ENCODE measurements around the gene ALOX15.
"Not testable (repeated sequence)": the region's sequence is repeated elsewhere in the genome, so short reads cannot be mapped to it uniquely, and the experiment has no call there.

Gene ALOX15

DNA sequence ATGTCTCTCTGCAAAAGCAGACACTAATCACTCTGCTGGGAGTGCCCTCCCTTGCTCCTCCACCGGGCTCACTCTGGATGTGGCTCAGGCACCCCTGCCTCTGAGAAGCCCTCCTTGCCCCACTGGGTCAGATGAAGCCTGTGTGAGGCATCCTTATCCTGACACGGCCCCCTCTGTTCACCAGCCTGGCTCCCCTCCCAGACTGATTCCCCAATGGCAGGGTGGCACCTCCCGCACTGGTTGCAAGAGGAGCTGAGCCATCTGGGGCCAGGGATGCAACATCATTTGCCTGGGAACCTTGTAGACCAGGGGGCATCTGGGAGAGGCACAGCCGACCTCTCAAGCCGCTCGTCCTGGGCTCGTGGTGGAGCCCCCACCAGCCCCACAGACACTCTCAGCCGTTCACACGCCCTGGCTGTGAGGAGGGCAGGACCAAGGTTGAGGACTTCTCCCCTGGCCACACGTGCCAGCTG, 50.5 kb downstream of the ALOX15 start:
- no peak for DNase-seq

DNA sequence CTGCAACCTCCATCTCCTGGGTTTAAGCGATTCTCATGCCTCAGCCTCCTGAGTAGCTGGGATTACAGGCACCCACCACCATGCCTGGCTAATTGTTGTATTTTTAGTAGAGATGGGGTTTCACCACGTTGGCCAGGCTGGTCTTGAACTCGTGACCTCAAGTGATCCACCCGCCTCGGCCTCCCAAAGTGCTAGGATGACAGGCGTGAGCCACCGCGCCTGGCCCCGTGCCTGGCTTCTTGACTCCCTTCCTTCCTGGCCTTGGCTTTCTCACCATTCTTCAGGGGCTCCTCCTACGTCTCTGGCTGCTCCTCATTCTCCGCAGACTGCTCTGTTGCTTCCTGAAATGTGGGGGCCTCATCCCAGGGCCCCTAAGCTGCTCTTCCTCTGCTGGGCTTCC, 51.4 kb downstream of the ALOX15 start:
- not testable (repeated sequence) for DNase-seq

DNA sequence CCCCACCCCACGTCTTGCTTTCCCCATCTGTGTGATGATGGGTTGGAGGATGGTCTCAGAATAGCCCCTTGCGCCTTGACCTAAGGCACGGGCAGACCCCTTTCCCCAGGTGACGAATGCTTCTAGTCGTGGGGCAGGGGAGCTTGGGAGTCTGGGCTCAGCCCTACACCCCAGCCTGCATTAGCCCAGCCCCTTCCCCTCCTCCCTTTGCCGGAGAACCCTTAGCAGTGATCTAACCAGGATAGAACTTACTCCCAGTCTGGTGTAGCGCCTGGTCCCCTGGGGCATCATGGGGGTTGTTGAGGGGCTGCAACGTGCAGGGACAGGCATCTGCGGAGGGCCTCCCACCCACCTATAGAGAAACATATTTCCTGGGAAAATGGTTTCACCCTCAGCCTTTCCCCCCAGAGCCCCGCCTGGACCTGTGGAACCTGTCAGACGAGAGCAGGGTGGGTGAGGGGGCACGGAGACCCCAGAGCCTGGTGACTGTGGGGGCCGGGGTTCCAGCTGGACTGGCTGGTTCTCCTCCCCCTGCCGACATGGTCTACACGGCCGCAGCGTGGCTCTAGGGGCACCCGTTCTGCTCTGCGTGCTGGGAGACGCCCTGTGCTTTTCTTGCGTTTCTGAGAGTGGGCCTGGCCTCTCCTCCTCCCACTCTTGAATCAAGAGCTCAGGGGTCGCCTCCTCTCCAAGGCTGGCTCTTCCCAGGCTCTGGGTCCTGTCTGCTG, 52.4 kb downstream of the ALOX15 start:
- no peak for DNase-seq

DNA sequence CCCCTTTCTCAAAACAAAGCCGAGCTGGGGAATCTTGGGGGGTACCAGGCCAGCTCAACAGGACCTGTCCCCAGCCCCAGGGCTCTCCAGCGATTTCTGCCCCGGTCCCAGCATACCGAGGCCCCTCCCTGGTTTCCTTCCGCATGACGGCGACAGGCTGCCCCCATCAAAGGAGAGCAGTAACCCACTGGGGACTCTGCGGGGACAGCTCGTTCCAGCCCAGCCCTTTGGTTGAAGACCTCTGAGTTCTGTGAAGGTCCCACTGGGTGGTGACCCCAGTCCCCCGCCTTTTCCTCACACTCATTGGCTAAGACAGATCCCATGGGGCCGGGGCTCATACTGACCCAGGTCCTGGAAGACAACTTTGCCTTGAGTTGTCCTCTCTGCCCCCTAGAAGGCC, 53.1 kb downstream of the ALOX15 start:
- no peak for DNase-seq

DNA sequence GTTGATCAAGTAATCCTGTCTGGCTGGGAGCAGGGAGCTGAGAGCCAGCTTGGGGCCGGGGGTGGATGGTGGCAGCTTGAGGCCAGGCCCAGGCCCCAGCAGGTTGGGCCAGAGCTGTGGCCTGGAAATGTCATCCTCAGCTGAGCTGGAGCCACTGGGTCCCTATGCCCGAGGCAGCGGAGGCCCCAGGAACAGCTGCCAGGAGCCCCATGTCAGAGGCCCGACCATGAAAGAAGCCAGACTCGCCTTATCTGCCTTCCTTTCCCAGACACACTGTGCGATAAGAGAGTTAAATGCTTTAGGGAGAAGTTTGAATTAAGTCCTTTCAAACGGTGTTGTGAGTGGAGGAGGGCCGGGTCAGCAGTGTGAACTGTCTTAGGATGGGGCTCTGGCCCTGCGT, 53.7 kb downstream of the ALOX15 start:
- no peak for DNase-seq

DNA sequence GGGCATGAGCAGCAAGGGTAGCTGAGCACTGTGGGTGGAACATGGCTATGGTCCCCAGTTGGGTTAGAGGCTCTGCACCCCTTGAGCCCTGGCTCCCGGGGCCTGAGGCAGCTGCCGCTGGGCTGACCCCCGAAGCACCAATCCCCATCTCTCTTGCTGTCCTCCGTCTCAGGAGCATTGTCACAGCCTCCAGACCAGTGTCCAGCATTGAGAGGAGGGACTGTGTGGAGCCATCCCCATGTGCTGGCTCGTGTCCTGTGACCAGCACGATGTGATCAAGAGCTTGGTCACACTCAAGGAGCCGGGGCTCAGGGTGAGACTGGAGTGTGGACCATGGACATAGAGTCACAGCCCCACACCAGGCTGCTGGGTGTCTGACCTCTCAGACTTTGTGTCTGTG, 54.3 kb downstream of the ALOX15 start:
- no peak for DNase-seq

DNA sequence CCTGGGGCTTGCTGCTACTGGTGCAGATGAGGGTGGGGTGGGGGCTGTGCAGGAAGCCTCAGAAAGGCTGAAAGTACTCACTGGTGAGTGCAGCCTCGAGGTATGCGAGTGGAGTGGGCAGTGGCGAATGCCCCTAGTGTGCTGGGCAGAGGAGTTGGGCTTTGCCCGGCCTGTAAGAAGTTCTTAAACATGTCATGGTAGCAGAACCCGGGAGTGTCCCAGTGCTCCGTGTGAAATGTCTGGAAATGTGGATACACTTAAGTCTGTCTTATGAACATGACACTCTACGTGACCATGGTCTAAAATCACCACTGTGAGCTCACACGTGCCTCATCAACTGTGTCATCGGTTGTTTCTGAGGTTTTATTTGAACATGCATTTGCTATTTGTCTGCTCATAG, 55.4 kb downstream of the ALOX15 start:
- no peak for DNase-seq

DNA sequence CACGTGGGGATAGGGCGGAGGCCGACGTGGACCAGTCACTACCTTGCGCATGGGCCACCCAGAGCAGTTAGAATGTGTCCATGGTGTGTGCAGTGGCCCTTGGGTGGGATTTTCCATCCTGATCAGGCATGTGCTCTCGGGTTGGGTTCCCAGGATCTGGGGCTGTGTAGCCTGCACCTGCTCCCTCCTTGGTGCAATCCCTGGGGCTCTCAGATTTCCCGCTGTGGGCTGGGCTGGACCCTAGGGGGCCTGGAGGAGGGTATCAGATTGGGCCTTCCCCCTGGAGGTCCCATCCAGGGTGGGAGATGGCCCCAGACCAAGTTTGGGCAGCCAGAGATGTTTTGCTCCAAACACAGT, 55.9 kb downstream of the ALOX15 start:
- no peak for DNase-seq

DNA sequence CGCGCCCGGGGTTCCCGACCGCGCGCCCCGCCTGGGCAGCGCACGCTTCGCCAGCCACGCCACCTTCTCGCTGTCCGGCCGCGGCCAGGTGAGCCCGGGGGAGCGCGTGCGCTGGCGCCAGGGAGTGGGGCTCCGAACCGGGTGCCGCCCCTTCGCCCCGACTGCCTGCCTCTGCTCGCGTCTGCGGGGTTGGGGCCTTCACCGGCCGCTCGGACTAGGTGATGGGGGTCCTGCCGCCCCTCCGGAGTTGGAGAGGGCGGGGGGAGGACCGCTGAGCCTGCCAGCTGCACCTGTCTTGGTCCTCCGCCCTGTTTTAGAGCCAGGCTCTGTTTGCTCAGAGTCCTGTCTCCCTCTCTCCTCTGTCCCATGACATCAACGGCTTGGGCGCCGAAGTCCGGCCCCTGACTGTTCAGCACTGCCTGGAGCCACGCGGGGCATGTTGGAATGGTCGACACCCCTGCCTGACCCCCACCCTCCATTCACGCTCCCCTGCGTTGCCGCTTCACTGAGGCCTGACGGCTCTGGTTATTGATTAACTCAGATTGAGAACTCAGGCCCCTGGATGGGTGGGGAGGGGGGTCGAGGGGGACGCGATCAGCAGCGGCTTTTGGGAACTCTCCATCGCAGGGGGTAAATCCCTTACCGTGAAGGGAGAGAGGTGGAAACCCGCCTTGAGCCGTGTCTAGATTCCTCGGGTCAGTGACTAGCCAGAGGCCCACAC, 56.4 kb downstream of the ALOX15 start:
- DNase-seq, result no peak

DNA sequence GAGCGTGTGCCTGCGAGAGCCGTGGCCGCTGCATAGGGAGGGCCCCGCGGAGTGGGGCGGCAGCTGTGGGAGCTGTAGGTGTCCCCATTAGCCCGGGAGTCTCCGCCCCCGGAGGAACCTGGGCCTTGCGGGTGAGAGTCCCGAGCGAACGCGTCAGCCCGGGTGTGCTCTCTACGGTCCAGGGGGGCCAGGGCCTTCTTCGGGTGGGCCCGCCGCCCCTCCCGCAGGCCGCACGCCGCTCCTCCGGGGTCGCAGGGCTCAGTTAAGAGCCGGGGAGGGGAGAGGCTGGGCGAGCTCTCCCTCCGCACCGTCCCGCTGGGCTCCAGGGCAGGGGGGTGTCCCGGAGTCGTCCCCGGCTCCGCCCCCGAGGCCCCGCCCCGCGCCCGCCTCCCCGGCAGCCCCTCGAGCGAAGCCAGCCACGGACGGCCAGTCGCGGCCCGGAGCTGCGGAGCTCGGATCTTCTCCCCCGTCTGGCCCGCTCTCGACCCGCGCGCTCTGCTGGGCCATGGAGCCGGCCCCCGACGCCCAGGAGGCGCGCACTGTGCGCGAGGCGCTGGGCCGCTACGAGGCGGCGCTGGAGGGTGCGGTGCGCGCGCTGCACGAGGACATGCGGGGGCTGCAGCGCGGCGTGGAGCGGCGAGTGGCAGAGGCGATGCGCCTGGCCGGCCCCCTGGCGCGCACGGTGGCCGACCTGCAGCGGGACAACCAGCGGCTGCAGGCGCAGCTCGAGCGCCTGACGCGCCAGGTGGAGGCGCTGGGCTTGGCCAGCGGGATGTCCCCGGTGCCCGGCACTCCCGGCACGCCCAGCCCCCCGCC, 57.2 kb downstream of the ALOX15 start, which contains the start of gene SMTNL2:
Gene SMTNL2 (plus strand): TSS at position 429 of the 816 bp plus-strand sequence. CDS start 77 bp downstream, at position 506.
- DNase-seq, result no peak

DNA sequence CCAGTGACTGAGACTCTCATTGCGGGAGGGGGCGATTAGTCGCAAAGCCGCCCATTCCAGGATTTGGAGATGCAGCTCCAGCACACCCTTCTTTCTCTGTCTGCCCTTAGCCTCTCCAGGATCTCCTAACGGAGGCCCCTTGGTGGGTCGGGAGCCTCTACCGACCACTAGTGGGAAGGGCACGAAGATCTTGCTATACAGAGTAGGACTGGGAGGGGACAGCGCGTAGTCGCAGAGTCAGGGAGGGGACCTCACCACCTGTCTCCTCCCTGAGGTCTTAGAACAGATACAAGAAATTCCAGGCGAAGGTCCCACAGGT, 57.7 kb downstream of the ALOX15 start:
- no peak for DNase-seq

DNA sequence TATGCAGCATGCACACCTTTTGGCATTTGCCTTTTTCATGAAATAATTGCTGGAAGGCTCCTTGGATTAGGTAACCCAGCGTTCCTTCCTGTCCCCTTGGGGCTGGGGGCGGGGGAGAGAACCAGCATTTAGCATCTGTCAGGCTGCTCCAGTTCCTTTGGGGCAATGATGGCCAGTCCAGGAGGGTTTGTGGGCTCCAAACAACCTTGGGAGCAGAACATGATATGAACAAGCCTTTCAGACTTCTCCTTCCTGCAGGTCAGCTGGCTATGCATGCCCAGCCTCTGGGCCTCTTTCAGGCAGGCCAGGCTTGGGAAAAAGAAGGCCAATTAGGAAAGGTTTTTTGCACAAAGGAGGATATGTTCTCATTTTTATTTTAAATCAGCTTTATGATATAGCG, 58.3 kb downstream of the ALOX15 start:
- DNase-seq, result no peak

DNA sequence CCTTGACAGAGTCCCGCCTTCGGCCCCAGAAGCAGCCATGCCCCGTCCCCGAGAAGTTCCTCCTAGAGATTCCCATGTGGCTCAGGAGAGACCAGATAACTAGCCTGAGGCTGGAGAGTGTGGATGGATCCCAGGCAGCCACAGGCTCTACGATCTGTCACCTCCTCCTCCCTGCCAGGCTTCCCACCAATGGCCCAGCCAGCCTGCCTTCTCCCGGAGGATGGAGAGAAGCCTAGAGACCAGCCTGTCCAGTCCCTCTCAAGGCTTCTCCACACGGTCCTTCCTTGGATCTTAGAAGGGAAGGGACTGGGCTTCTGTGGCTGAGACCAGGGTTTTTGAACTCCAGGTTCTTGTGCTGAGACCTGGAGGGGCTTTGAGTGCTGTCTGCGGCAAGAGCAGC, 58.8 kb downstream of the ALOX15 start:
- DNase-seq, result no peak

DNA sequence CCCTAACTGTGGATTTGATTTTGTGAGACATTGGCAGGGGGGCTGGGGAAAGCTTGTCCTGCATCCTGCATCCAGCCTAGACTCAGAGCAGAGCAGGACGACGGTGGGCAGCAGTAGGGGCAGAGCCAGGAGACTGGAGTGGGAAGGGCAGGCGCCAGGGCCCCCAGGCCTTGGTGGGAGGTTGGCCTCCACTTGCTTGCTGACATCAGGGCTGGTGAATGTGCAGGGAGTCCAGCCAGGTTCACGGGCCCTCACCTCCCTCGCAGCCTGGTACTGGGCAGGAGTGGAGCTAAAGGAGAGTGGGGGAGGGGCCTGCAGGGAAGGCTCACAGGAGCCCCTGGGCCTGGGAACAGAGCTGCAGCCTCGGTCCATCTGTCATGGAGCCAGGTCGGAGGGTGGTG, 59.4 kb downstream of the ALOX15 start:
- DNase-seq, result no peak

Data from GOT3 (cell line).